Ovary (tissue), 3 donors: ENCODE data around the gene RHBDF1.
"Not testable (repeated sequence)": the region's sequence is repeated elsewhere in the genome, so short reads cannot be mapped to it uniquely, and the experiment has no call there.

ENCODE experiments used
- CTCF ChIP-seq, 3 donors: fragments of 450-650 bp in 2 of 3; fragments of 200-600 bp in 1 of 3; IDR thresholded peaks; one replicate each; pipeline versions ENCODE4 v1.5.1 to v1.8.0; 2016 to 2022; ENCODE audit warnings: antibody characterized with exemption in 3 of 3, mild to moderate bottlenecking in 1 of 3
- POLR2A ChIP-seq: fragments of 450-650 bp; IDR thresholded peaks from one replicate; pipeline ENCODE4 v1.6.1; 2017; ENCODE audit warnings: antibody characterized with exemption, mild to moderate bottlenecking, moderate library complexity
- donor health status: DM: no; HTN: no; CAD: no.

- not testable (repeated sequence) for TF ChIP-seq POLR2A; CTCF (IDR thresholded peaks at IDR 0.05)
These were observed 61.7 kb downstream of the RHBDF1 start for GRCh38 chr16:10772-11171.
